B cell (primary cell): ENCODE data around the gene SPACA6.

ENCODE experiments used
- CTCF ChIP-seq: fragments of 200-600 bp; IDR thresholded peaks from one replicate; pipeline ENCODE4 v1.8.0; 2022; ENCODE audit warnings: antibody characterized with exemption, mild to moderate bottlenecking
- EZH2 ChIP-seq: IDR thresholded peaks from 2 replicates; pipeline ENCODE4 v1.6.1; 2012; ENCODE audit warnings: borderline replicate concordance, low read depth, mild to moderate bottlenecking, moderate library complexity, low read length; ENCODE audit not compliant: insufficient read depth, poor library complexity, severe bottlenecking

- TF ChIP-seq CTCF (no peak), EZH2 (no peak)
Observed at GRCh38 chr19:51727349-51727880, 34.3 kb downstream of the SPACA6 start.
